A549 (cell line): Measurements from ENCODE around the gene RIPPLY2. TPM values are rescaled to one million over a fixed set of nuclear protein-coding genes. Genes with fewer than 3 reads are reported as not detected.

Experiments used
- ATAC-seq, 2 experiments: fragments of 200-7000 bp in 1 of 2; fragments of >200 bp in 1 of 2; cut with Nextera tagmentation in 1 of 2; cut with Tn5 transposase in 1 of 2; 3 replicates each; pipeline versions ENCODE4 v1.8.0 to v1.9.1; 2018 to 2020; ENCODE audit warnings: mild to moderate bottlenecking in 1 of 2, moderate library complexity in 1 of 2
- CTCF ChIA-PET: fragments of 300-600 bp; sonication (Branson Sonifier 250); formaldehyde crosslinking; extraction: SDS; loops from one replicate; lab custom pipeline; 2021; ENCODE audit warnings: antibody characterized with exemption, inconsistent platforms; lab: Yijun Ruan, JAX
- POLR2A ChIA-PET: fragments of 350-600 bp; formaldehyde crosslinking; extraction: SDS; loops from one replicate; lab custom pipeline; 2021; ENCODE audit warnings: antibody characterized with exemption, inconsistent platforms; lab: Yijun Ruan, JAX
- DNase-seq, 2 experiments: peaks; one replicate each; pipeline versions ENCODE4 v3.0.0 to v3.0.0-alpha.2; 2011 to 2016; ENCODE audit warnings: low read depth in 1 of 2, low spot score in 1 of 2
- FAIRE-seq: peaks from 2 replicates; lab custom pipeline; 2011; peaks lifted over from hg19 to GRCh38; lab: Jason Lieb, UNC
- H3K27ac ChIP-seq, 2 experiments: fragments of >200 bp; sonication (Bioruptor Twin); formaldehyde crosslinking; 3 replicates each; pipeline ENCODE4 v1.5.1; 2016 to 2017
- H3K4me1 ChIP-seq: fragments of >200 bp; sonication (Bioruptor Twin); formaldehyde crosslinking; 3 replicates; pipeline ENCODE4 v1.6.1; 2016
- H3K4me2 ChIP-seq: fragments of >200 bp; sonication (Bioruptor Twin); formaldehyde crosslinking; 3 replicates; pipeline ENCODE4 v1.6.1; 2016
- H3K4me3 ChIP-seq: fragments of >200 bp; sonication (Bioruptor Twin); formaldehyde crosslinking; 3 replicates; pipeline ENCODE4 v1.5.1; 2016
- H3K9me3 ChIP-seq: fragments of >200 bp; sonication (Bioruptor Twin); formaldehyde crosslinking; 3 replicates; pipeline ENCODE4 v1.6.1; 2016
- ELK1 ChIP-seq: fragments of 150-350 bp; IDR thresholded peaks from 2 replicates; pipeline ENCODE4 v1.6.1; 2014; ENCODE audit warnings: low read depth, mild to moderate bottlenecking, low read length
- ESRRA ChIP-seq: fragments of 150-350 bp; IDR thresholded peaks from 2 replicates; pipeline ENCODE4 v1.6.1; 2014; ENCODE audit warnings: mild to moderate bottlenecking, low read length, borderline replicate concordance
- KDM5A ChIP-seq: fragments of 200-600 bp; sonication (generic); IDR thresholded peaks from 2 replicates; pipeline ENCODE4 v1.6.1; 2016; ENCODE audit warnings: antibody characterized with exemption, mild to moderate bottlenecking
- MAFK ChIP-seq: fragments of 450-650 bp; IDR thresholded peaks from 2 replicates; pipeline ENCODE4 v1.6.1; 2014; ENCODE audit not compliant: partially characterized antibody
- NPAS2 ChIP-seq: fragments of 250-450 bp; sonication (Bioruptor Pico); IDR thresholded peaks from 2 replicates; pipeline ENCODE4 v1.8.0; 2022; ENCODE audit warnings: mild to moderate bottlenecking, moderate library complexity, borderline replicate concordance
- REST ChIP-seq: fragments of 200-600 bp; sonication (generic); IDR thresholded peaks from 2 replicates; pipeline ENCODE4 v1.6.1; 2016; ENCODE audit warnings: antibody characterized with exemption, mild to moderate bottlenecking, moderate library complexity
- WGBS: methylation state at CpG from one replicate; pipeline ENCODE4 v1.1.6; 2017; ENCODE audit errors: missing lambda C conversion rate; 5-methylcytosine and 5-hydroxymethylcytosine counted together
- polyA plus RNA-seq, 4 experiments: library from polyadenylated mRNA; depleted of rRNA in 3 of 4; stranded (reverse); fragments of >200 nt; fragmentation: RNase III in 1 of 4; extraction: RNeasy Plus Mini Kit Qiagen cat#74134 plus additional on column Dnase treatment in 1 of 4; gene quantifications; 2 replicates in 3 of 4; 3 replicates in 1 of 4; pipeline ENCODE4 v1.2.3, GENCODE V29; 2011 to 2017

Gene RIPPLY2
- polyA plus RNA-seq, 2 of the 4 experiments (the other 2 are of a cell fraction) = 0.27 to 1.5 TPM

- no peaks in the 10 kb centered on the region for H3K9me3 ChIP-seq
- no peak for DNase-seq
- ChIA-PET CTCF (interaction anchor here (0.6 kb wide), 1 partner anchor 36 kb away, joined by 3 read pairs; no protein-coding TSS in a partner anchor), POLR2A (no interaction called here)
- no peak overlapping the region for H3K4me2 ChIP-seq
- no peak for ATAC-seq
- no peaks in the 10 kb centered on the region for H3K4me1 ChIP-seq
- no peak for TF ChIP-seq MAFK
- no peak for TF ChIP-seq REST
- TF ChIP-seq ESRRA = no peak
- no peak for TF ChIP-seq KDM5A
- no peak for TF ChIP-seq ELK1
- TF ChIP-seq NPAS2 (CRISPR knock-in tag) = no peak
- no peak overlapping the region for H3K27ac ChIP-seq
- WGBS = no CpG with 5 or more reads among the region's 4 CpGs
- H3K4me3 ChIP-seq = no peak overlapping the region
- no peak for FAIRE-seq
Measured at GRCh38 chr6:83905648-83906047, 52.5 kb downstream of the RIPPLY2 start.

Other genes starting within 250 kb of the RIPPLY2 start
- 0.08 and 0.13 TPM in 2 replicates for gene SNAP91, start 144.3 kb upstream of the RIPPLY2 start, polyA plus RNA-seq (2011; rRNA removed)
- gene SNAP91, start 144.3 kb upstream of the RIPPLY2 start, polyA plus RNA-seq (2017; fragmentation: RNase III; extraction: RNeasy Plus Mini Kit Qiagen cat#74134 plus additional on column Dnase treatment) = 0.07 to 0.39 TPM (median 0.34 TPM) in 3 replicates
- gene CYB5R4, start 6.3 kb downstream of the RIPPLY2 start, polyA plus RNA-seq (2011; rRNA removed) = 14.9 and 25.5 TPM in 2 replicates
- gene CYB5R4, start 6.3 kb downstream of the RIPPLY2 start, polyA plus RNA-seq (2017; fragmentation: RNase III; extraction: RNeasy Plus Mini Kit Qiagen cat#74134 plus additional on column Dnase treatment) = 16.3 to 21.3 TPM (median 18.6 TPM) in 3 replicates
- 2.2 and 2.3 TPM in 2 replicates for gene MRAP2, start 180.4 kb downstream of the RIPPLY2 start, polyA plus RNA-seq (2011; rRNA removed)
- gene MRAP2, start 180.4 kb downstream of the RIPPLY2 start, polyA plus RNA-seq (2017; fragmentation: RNase III; extraction: RNeasy Plus Mini Kit Qiagen cat#74134 plus additional on column Dnase treatment) = 0.66 to 1.0 TPM (median 0.75 TPM) in 3 replicates